ENCODE data around the gene TP53AIP1. TPM values are rescaled to one million over a fixed set of nuclear protein-coding genes. Genes with fewer than 3 reads are reported as not detected.

The TP53AIP1 gene
- polyA plus RNA-seq, 3 donors from 2014 or later, result not detected

- peaks cover 0 to 8% (median 0%) of the 10 kb centered on the region in 3 donors for H3K36me3 Mint-ChIP-seq
- no peak for DNase-seq
- H3K9me3 Mint-ChIP-seq, result no peaks in the 10 kb centered on the region
- H3K27me3 Mint-ChIP-seq (ENCODE audit: low read depth in 3 of 3), result peaks cover 12 to 39% (median 36%) of the 10 kb centered on the region in 3 donors
- H3K4me3 Mint-ChIP-seq, result no peak overlapping the region
- H3K4me1 Mint-ChIP-seq, result peaks cover 25 to 27% of the 10 kb centered on the region in 2 donors
- H3K27ac Mint-ChIP-seq, result no peak overlapping the region
Observed at GRCh38 chr11:128914216-128915148, 28.2 kb downstream of the TP53AIP1 start.

GRCh38 chr11:128913806-128914205 is 28.9 kb downstream of the TP53AIP1 start:
- peaks cover 13 to 38% (median 34%) of the 10 kb centered on the region in 3 donors for H3K27me3 Mint-ChIP-seq (ENCODE audit: low read depth in 3 of 3)
- H3K4me1 Mint-ChIP-seq, result peaks cover 19 to 20% of the 10 kb centered on the region in 2 donors
- H3K4me3 Mint-ChIP-seq, result no peak overlapping the region
- no peak for DNase-seq
- no peak overlapping the region for H3K27ac Mint-ChIP-seq
- no peaks in the 10 kb centered on the region for H3K9me3 Mint-ChIP-seq
- H3K36me3 Mint-ChIP-seq, result peaks cover 0 to 8% (median 0%) of the 10 kb centered on the region in 3 donors

DNA sequence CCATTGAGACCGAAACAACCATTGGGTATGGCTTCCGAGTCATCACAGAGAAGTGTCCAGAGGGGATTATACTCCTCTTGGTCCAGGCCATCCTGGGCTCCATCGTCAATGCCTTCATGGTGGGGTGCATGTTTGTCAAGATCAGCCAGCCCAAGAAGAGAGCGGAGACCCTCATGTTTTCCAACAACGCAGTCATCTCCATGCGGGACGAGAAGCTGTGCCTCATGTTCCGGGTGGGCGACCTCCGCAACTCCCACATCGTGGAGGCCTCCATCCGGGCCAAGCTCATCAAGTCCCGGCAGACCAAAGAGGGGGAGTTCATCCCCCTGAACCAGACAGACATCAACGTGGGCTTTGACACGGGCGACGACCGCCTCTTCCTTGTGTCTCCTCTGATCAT is 31.0 kb downstream of the TP53AIP1 start:
- H3K9me3 Mint-ChIP-seq, result no peaks in the 10 kb centered on the region
- H3K4me3 Mint-ChIP-seq, result no peak overlapping the region
- peaks cover 10 to 37% (median 32%) of the 10 kb centered on the region in 3 donors for H3K27me3 Mint-ChIP-seq (ENCODE audit: low read depth in 3 of 3)
- no peak overlapping the region for H3K27ac Mint-ChIP-seq
- peaks cover 0 to 8% (median 0%) of the 10 kb centered on the region in 3 donors for H3K36me3 Mint-ChIP-seq
- peaks cover 1 to 6% of the 10 kb centered on the region in 2 donors for H3K4me1 Mint-ChIP-seq
- DNase-seq, result no peak

GRCh38 chr11:128911239-128911638 is 31.4 kb downstream of the TP53AIP1 start:
- H3K27me3 Mint-ChIP-seq (ENCODE audit: low read depth in 3 of 3), result peaks cover 10 to 36% (median 32%) of the 10 kb centered on the region in 3 donors
- H3K9me3 Mint-ChIP-seq, result no peaks in the 10 kb centered on the region
- H3K27ac Mint-ChIP-seq, result no peak overlapping the region
- peaks cover 5 to 10% of the 10 kb centered on the region in 2 donors for H3K4me1 Mint-ChIP-seq
- no peak for DNase-seq
- peaks cover 0 to 8% (median 0%) of the 10 kb centered on the region in 3 donors for H3K36me3 Mint-ChIP-seq
- H3K4me3 Mint-ChIP-seq, result no peak overlapping the region

DNA sequence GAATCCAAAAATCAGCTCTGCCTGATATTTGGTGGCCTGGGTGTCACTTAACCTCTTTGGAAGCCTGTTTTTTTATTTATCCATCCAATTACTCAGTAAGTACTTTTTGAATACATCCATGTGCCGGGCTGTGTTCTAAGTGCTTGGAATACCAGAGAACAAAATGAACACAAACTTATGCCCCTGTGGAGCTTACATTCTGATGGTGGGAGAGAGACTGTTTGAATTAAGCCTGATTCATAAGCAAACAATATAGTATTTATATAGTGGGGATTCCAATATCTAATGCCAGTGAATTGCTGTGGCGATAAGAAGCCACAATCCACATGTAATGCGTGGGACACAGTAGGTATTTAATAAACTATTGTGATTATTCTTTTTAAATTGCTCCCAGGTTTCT is 32.1 kb downstream of the TP53AIP1 start:
- Mint-ChIP-seq H3K4me3 (no peak overlapping the region), H3K36me3 (peaks cover 0 to 4% (median 0%) of the 10 kb centered on the region in 3 donors), H3K9me3 (no peaks in the 10 kb centered on the region), H3K4me1 (peaks cover 10 to 17% of the 10 kb centered on the region in 2 donors), H3K27me3 (ENCODE audit: low read depth in 3 of 3) (peaks cover 10 to 32% (median 32%) of the 10 kb centered on the region in 3 donors), H3K27ac (no peak overlapping the region)
- DNase-seq, result no peak

GRCh38 chr11:128909438-128910125 is 33.1 kb downstream of the TP53AIP1 start:
- no peaks in the 10 kb centered on the region for H3K36me3 Mint-ChIP-seq
- DNase-seq, result no peak
- H3K9me3 Mint-ChIP-seq, result no peaks in the 10 kb centered on the region
- peaks cover 10 to 32% (median 27%) of the 10 kb centered on the region in 3 donors for H3K27me3 Mint-ChIP-seq (ENCODE audit: low read depth in 3 of 3)
- no peak overlapping the region for H3K4me3 Mint-ChIP-seq
- peaks cover 12 to 20% of the 10 kb centered on the region in 2 donors for H3K4me1 Mint-ChIP-seq
- H3K27ac Mint-ChIP-seq, result no peak overlapping the region

GRCh38 chr11:128908391-128909246 is 34.1 kb downstream of the TP53AIP1 start:
- peaks cover 14 to 32% (median 30%) of the 10 kb centered on the region in 3 donors for H3K27me3 Mint-ChIP-seq (ENCODE audit: low read depth in 3 of 3)
- peaks cover 20 to 29% of the 10 kb centered on the region in 2 donors for H3K4me1 Mint-ChIP-seq
- no peak for DNase-seq
- H3K36me3 Mint-ChIP-seq, result peaks cover 0 to 3% (median 0%) of the 10 kb centered on the region in 3 donors
- no peaks in the 10 kb centered on the region for H3K9me3 Mint-ChIP-seq
- H3K27ac Mint-ChIP-seq, result no peak overlapping the region
- no peak overlapping the region for H3K4me3 Mint-ChIP-seq

DNA sequence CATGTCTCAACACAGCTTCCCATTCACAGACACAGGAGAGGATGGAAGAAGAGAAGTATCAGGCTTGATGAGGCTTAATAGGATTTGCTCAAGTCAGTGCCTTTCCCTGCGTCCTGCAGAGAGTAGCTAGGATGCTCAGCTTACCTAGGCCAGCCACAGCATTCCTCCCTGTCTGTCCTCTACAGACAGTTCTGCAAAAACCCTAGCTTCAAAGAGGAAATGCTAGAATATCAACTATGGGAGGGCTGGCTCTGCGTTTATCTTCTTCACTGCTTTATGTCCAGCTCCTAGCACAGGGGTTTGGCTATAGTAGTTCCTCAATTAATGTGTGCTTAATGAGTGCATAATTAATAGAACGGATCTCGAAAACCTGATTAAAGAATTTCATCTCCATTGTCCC is 35.1 kb downstream of the TP53AIP1 start:
- Mint-ChIP-seq H3K9me3 (no peaks in the 10 kb centered on the region), H3K36me3 (peaks cover 0 to 3% (median 0%) of the 10 kb centered on the region in 3 donors), H3K27ac (no peak overlapping the region), H3K4me3 (no peak overlapping the region), H3K27me3 (ENCODE audit: low read depth in 3 of 3) (peaks cover 18 to 32% (median 27%) of the 10 kb centered on the region in 3 donors), H3K4me1 (peaks cover 20 to 29% of the 10 kb centered on the region in 2 donors)
- DNase-seq, result no peak

GRCh38 chr11:128906185-128907050 is 36.3 kb downstream of the TP53AIP1 start:
- peaks cover 0 to 3% (median 0%) of the 10 kb centered on the region in 3 donors for H3K36me3 Mint-ChIP-seq
- DNase-seq, result no peak
- no peaks in the 10 kb centered on the region for H3K9me3 Mint-ChIP-seq
- peaks cover 18 to 30% (median 23%) of the 10 kb centered on the region in 3 donors for H3K27me3 Mint-ChIP-seq (ENCODE audit: low read depth in 3 of 3)
- no peak overlapping the region for H3K27ac Mint-ChIP-seq
- peaks cover 20 to 29% of the 10 kb centered on the region in 2 donors for H3K4me1 Mint-ChIP-seq
- H3K4me3 Mint-ChIP-seq, result peak overlapping the region; percentile 66 to 82 (median 78)

DNA sequence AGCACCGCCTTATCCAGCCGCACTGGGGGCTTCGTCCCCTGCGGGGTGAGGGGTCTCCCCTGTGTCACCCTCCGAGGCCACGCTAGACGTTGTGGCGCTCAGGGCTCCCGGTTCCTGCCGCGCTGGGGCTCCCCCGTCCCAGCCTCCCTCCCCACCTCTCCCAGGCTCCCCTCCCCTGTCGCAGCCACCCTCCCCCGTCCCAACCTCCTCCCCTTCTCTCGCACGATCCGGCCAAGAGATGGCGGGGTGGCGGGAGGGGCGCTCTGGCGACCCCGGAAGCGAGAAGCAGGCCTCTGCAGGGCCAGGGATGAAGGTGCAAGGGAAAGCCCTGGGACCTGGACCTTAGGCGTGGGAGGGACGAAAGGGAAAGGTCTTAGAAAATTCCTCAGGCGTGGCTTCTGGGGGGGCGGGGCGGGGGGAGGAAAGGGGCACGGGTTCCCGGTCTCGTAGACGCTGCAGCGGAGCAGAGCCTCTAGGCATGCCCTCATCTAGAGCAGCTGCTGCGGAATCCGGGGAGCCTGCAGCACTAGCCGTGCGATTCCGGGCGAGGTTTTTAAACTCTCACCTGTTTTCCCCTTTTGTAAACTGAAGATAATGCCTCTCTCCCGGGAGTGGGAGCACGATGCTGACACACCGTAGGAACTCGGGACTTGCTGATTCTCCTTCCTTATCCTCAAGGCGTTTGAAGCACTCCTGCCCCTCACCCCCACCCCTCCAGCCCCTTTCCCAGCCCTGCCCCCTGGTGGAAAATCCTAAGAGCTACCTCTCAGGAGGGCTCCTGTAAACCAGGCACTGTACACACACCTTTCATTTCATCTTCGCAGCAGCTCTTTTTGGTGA is 37.1 kb downstream of the TP53AIP1 start:
- H3K36me3 Mint-ChIP-seq, result peaks cover 0 to 3% (median 0%) of the 10 kb centered on the region in 3 donors
- no peak overlapping the region for H3K27ac Mint-ChIP-seq
- DNase-seq, result peak in 2 of 3 donors; percentile 17 to 26
- H3K27me3 Mint-ChIP-seq (ENCODE audit: low read depth in 3 of 3), result peaks cover 21 to 30% (median 24%) of the 10 kb centered on the region in 3 donors
- H3K4me3 Mint-ChIP-seq, result peak overlapping the region; percentile 66 to 82 (median 78)
- peaks cover 20 to 29% of the 10 kb centered on the region in 2 donors for H3K4me1 Mint-ChIP-seq
- H3K9me3 Mint-ChIP-seq, result no peaks in the 10 kb centered on the region

GRCh38 chr11:128904656-128905344 is 37.9 kb downstream of the TP53AIP1 start:
- Mint-ChIP-seq H3K36me3 (peaks cover 0 to 3% (median 0%) of the 10 kb centered on the region in 3 donors), H3K27me3 (ENCODE audit: low read depth in 3 of 3) (peaks cover 19 to 28% (median 24%) of the 10 kb centered on the region in 3 donors), H3K9me3 (no peaks in the 10 kb centered on the region), H3K4me1 (peaks cover 20 to 29% of the 10 kb centered on the region in 2 donors), H3K4me3 (peak overlapping the region; percentile 60 to 68 (median 66)), H3K27ac (no peak overlapping the region)
- DNase-seq, result peak in 1 of 3 donors; percentile 12

Data from immature natural killer cell (primary cell).